SK-N-SH treated with all-trans-retinoic acid at 6 μM for 48 hours (cell line): ENCODE data around the gene ZNF343.

Source experiments
- ATAC-seq: fragments of 200-7000 bp; cut with Tn5 transposase; 3 replicates; pipeline ENCODE4 v1.9.1; 2020; ENCODE audit warnings: mild to moderate bottlenecking, moderate library complexity
- ARNTL ChIP-seq: fragments of 450-650 bp; formaldehyde crosslinking; IDR thresholded peaks from 2 replicates; pipeline ENCODE4 v1.5.0; 2020; ENCODE audit warnings: low read depth, mild to moderate bottlenecking, moderate library complexity, borderline replicate concordance
- BACH2 ChIP-seq: fragments of 250-450 bp; sonication (Bioruptor Pico); IDR thresholded peaks from 2 replicates; pipeline ENCODE4 v1.9.0; 2021; ENCODE audit warnings: mild to moderate bottlenecking, borderline replicate concordance
- CREB5 ChIP-seq: fragments of 250-450 bp; sonication (Bioruptor Pico); IDR thresholded peaks from 2 replicates; pipeline ENCODE4 v1.5.1; 2020; ENCODE audit warnings: low read depth, mild to moderate bottlenecking, moderate library complexity
- CSDC2 ChIP-seq: fragments of 250-450 bp; sonication (Bioruptor Pico); IDR thresholded peaks from 2 replicates; pipeline ENCODE4 v1.5.0; 2020; ENCODE audit warnings: mild to moderate bottlenecking, moderate library complexity
- ESRRG ChIP-seq: fragments of 250-450 bp; sonication (Bioruptor Pico); IDR thresholded peaks from 2 replicates; pipeline ENCODE4 v1.6.1; 2021; ENCODE audit warnings: mild to moderate bottlenecking
- ISL1 ChIP-seq: fragments of 250-450 bp; sonication (Bioruptor Pico); IDR thresholded peaks from 2 replicates; pipeline ENCODE4 v2.1.2; 2022; ENCODE audit warnings: mild to moderate bottlenecking, moderate library complexity
- PATZ1 ChIP-seq: fragments of 250-450 bp; sonication (Bioruptor Pico); IDR thresholded peaks from 2 replicates; pipeline ENCODE4 v1.8.0; 2020; ENCODE audit warnings: mild to moderate bottlenecking, moderate library complexity, borderline replicate concordance
- PPARA ChIP-seq: fragments of 250-450 bp; sonication (Bioruptor Pico); IDR thresholded peaks from 2 replicates; pipeline ENCODE4 v1.5.0; 2020; ENCODE audit warnings: mild to moderate bottlenecking, borderline replicate concordance
- SNAI2 ChIP-seq: fragments of 250-450 bp; sonication (Bioruptor Pico); IDR thresholded peaks from 2 replicates; pipeline ENCODE4 v1.5.0; 2020; ENCODE audit warnings: mild to moderate bottlenecking, moderate library complexity
- TCF4 ChIP-seq: fragments of 250-450 bp; sonication (Bioruptor Pico); IDR thresholded peaks from 2 replicates; pipeline ENCODE4 v1.8.0; 2021; ENCODE audit warnings: mild to moderate bottlenecking, moderate library complexity, borderline replicate concordance
- TOX ChIP-seq: fragments of 250-450 bp; sonication (Bioruptor Pico); IDR thresholded peaks from 2 replicates; pipeline ENCODE4 v1.8.0; 2021; ENCODE audit warnings: mild to moderate bottlenecking, moderate library complexity, borderline replicate concordance
- TSHZ2 ChIP-seq: fragments of 250-450 bp; sonication (Bioruptor Pico); IDR thresholded peaks from 2 replicates; pipeline ENCODE4 v1.5.0; 2020; ENCODE audit warnings: mild to moderate bottlenecking, moderate library complexity
- ZC3H10 ChIP-seq: fragments of 250-450 bp; sonication (Bioruptor Pico); IDR thresholded peaks from 2 replicates; pipeline ENCODE4 v1.5.1; 2021; ENCODE audit warnings: mild to moderate bottlenecking, moderate library complexity
- ZNF565 ChIP-seq: fragments of 450-650 bp; formaldehyde crosslinking; conservative IDR thresholded peaks from 2 replicates; pipeline ENCODE4 v1.5.0; 2020; ENCODE audit warnings: low read depth, mild to moderate bottlenecking, moderate library complexity
- ZNF70 ChIP-seq: fragments of 450-650 bp; formaldehyde crosslinking; IDR thresholded peaks from 2 replicates; pipeline ENCODE4 v1.5.0; 2020; ENCODE audit warnings: mild to moderate bottlenecking, moderate library complexity
- ZNF8 ChIP-seq: fragments of 450-650 bp; formaldehyde crosslinking; IDR thresholded peaks from 2 replicates; pipeline ENCODE4 v1.5.0; 2020; ENCODE audit warnings: mild to moderate bottlenecking, moderate library complexity
- TF ChIP-seq, protein P1 (sequence below): fragments of 250-450 bp; sonication (Bioruptor Pico); IDR thresholded peaks from 2 replicates; pipeline ENCODE4 v1.5.1; 2021; ENCODE audit warnings: mild to moderate bottlenecking, moderate library complexity
- TF ChIP-seq, protein P2 (sequence below): fragments of 250-450 bp; sonication (Bioruptor Pico); IDR thresholded peaks from 2 replicates; pipeline ENCODE4 v1.8.0; 2021; ENCODE audit warnings: low read depth, mild to moderate bottlenecking, moderate library complexity, borderline replicate concordance

Gene ZNF343

GRCh38 chr20:2476742-2477615, 31.7 kb downstream of the ZNF343 start:
- no peak for TF ChIP-seq ARNTL
- TF ChIP-seq ISL1 (CRISPR knock-in tag), result no peak
- TF ChIP-seq CSDC2, result no peak
- TF ChIP-seq, protein P1, sequence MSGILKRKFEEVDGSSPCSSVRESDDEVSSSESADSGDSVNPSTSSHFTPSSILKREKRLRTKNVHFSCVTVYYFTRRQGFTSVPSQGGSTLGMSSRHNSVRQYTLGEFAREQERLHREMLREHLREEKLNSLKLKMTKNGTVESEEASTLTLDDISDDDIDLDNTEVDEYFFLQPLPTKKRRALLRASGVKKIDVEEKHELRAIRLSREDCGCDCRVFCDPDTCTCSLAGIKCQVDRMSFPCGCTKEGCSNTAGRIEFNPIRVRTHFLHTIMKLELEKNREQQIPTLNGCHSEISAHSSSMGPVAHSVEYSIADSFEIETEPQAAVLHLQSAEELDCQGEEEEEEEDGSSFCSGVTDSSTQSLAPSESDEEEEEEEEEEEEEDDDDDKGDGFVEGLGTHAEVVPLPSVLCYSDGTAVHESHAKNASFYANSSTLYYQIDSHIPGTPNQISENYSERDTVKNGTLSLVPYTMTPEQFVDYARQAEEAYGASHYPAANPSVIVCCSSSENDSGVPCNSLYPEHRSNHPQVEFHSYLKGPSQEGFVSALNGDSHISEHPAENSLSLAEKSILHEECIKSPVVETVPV, result no peak
- TF ChIP-seq ESRRG (CRISPR knock-in tag), result no peak
- no peak for TF ChIP-seq ZC3H10 (CRISPR knock-in tag)
- no peak for TF ChIP-seq TOX
- TF ChIP-seq ZNF565, result no peak
- no peak for TF ChIP-seq TSHZ2 (CRISPR knock-in tag)
- no peak for ATAC-seq

GRCh38 chr20:2475850-2476741, 32.6 kb downstream of the ZNF343 start:
- no peak for TF ChIP-seq PATZ1 (CRISPR knock-in tag)
- no peak for TF ChIP-seq ISL1 (CRISPR knock-in tag)
- TF ChIP-seq, protein P1, result no peak
- no peak for TF ChIP-seq ZNF8 (CRISPR knock-in tag)
- no peak for TF ChIP-seq TCF4
- no peak for TF ChIP-seq ZC3H10 (CRISPR knock-in tag)
- no peak for TF ChIP-seq BACH2 (CRISPR knock-in tag)
- TF ChIP-seq, protein P2, sequence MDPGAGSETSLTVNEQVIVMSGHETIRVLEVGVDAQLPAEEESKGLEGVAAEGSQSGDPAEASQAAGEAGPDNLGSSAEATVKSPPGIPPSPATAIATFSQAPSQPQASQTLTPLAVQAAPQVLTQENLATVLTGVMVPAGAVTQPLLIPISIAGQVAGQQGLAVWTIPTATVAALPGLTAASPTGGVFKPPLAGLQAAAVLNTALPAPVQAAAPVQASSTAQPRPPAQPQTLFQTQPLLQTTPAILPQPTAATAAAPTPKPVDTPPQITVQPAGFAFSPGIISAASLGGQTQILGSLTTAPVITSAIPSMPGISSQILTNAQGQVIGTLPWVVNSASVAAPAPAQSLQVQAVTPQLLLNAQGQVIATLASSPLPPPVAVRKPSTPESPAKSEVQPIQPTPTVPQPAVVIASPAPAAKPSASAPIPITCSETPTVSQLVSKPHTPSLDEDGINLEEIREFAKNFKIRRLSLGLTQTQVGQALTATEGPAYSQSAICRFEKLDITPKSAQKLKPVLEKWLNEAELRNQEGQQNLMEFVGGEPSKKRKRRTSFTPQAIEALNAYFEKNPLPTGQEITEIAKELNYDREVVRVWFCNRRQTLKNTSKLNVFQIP (CRISPR knock-in tag), result no peak
- no peak for TF ChIP-seq SNAI2 (CRISPR knock-in tag)
- TF ChIP-seq PPARA (CRISPR knock-in tag), result no peak
- no peak for TF ChIP-seq CSDC2
- no peak for TF ChIP-seq CREB5 (CRISPR knock-in tag)
- TF ChIP-seq ESRRG (CRISPR knock-in tag), result no peak
- no peak for TF ChIP-seq ZNF70 (CRISPR knock-in tag)
- TF ChIP-seq, all 23 proteins: peak for 0
- ATAC-seq, result no peak
